HG02759 (cell line): Measurements from ENCODE around the gene RFK.
"Not testable (repeated sequence)": the region's sequence is repeated elsewhere in the genome, so short reads cannot be mapped to it uniquely, and the experiment has no call there.

Experiments used
- ATAC-seq: cut with Tn5 transposase; IDR thresholded peaks from one replicate; pipeline ENCODE4 v1.9.1; 2021; ENCODE audit warnings: mild to moderate bottlenecking, moderate library complexity; ENCODE audit not compliant: unreplicated experiment

The RFK gene

DNA sequence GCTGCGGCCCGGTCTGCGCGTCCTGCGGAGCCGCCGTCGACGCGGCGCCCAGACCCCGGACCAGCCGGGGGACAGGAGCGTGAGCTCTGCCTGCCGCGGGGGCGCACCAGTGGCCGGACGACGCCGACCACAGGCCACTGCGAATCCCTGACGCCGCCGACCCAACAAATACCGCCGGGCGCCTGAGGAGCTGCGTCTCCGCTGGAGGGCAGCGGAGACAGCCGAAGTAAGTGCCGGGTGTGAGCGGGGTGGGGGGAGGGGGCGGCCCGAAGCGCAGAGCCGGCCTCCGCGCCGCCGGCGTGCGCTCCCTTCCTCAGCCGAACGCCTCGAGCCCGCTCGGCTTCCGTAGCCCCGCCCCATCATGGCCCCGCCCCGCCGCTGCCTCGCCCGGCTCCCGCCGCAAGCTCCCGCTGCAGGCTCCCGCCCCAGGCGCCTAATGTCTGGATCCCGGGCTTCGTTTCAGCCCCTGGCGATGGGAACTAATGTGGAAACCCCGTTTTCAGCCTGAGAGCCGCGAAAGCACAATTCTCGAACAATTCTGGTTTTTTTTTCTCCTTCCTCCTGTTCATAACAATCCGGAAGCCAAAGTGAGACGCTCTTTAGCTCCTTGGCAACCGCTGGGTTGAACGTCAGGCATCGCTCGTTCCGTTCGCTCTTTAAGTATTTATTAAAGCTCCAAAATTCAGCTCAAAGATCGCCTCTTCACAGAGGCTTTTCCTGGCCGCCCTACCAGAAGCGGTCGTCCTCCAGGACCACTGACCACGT, at the start of gene RFK:
TSS of gene RFK (minus strand) at position 232 of the 765 bp plus-strand sequence. CDS start 255 bp downstream, outside the sequence.
- ATAC-seq = peak; percentile 69

GRCh38 chr9:76443887-76444286, 49.7 kb upstream of the RFK start:
- no peak for ATAC-seq

GRCh38 chr9:76441551-76442322, 47.5 kb upstream of the RFK start:
- peak; percentile 61 for ATAC-seq

- ATAC-seq = peak; percentile 71
Measured at GRCh38 chr9:76438841-76439588, 44.8 kb upstream of the RFK start.

DNA sequence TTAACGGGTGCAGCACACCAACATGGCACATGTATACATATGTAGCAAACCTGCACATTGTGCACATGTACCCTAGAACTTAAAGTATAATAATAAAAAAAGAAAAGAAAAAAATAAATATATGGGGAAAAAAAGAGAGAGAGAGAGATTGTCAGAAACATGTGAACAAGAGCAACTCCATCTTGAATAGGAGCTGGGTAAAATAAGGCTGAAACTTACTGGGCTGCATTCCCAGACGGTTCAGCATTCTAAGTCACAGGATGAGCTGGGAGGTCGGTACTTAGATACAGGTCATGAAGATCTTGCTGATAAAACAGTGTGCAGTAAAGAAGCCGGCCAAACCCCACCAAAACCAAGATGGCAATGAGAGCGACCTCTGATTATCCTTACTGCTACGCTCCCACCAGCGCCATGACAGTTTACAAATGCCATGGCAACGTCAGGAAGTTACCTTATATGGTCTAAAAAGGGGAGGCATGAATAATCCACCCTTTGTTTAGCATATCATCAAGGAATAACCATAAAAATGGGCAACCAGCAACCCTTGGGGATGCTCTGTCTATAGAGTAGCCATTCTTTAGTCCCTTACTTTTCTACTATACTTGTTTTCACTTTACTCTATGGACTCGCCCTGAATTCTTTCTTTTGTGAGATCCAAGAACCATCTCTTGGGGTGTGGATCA, 42.9 kb upstream of the RFK start:
- ATAC-seq = not testable (repeated sequence)

DNA sequence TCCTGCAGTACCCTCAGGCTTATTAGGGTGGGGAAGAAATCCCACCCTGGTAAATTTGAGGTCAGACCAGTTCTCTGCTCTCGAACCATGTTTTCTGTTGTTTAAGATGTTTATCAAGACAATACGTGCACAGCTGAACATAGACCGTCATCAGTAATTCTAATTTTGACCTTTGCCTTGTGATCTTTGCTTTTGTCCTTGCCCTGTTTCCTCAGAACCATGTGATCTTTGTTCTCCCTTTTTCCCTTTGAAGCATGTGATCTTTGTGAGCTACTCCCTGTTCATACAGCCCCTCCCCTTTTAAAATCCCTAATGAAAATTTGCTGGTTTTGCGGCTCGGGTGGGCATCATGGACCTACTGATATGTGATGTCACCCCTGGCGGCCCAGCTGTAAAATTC, 40.7 kb upstream of the RFK start:
- ATAC-seq = not testable (repeated sequence)

DNA sequence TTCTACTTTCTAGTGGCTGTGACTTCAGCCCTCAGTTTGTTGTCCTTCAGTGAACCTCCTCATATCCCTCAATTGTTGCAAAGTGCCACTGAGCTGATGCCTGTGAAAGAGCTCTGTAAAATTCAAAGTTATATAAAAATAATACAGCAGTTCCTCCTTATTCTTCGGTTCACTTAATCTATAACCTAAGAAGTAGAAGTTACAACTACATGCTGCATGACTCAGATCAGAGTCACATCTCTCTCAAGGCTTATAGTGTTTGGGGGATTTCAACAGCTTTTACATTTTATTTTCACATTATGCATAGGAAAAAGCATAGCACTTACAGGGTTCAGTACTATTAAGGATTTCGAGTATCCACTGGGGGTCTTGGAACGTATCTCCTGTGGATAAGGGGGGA, 39.6 kb upstream of the RFK start:
- ATAC-seq = no peak

DNA sequence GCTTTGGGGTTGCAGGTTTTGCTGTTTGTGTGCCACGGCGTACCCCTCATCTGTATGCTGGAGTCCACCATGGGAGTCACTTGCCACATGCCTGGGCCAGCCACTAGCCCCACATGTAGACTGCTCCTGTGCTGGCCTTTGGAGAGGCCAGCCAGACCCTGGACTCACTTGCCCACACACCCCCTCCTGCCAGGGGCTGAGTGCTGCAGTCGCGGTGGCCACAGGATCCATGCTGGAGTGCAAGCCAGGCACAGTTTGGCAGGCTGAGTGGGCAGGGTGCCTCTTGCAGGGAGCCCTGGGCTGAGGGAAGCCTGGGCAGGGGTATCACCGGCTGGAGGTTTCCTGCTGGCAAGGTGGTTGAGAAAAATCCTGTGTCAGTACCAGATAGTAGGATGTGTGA, 39.2 kb upstream of the RFK start:
- ATAC-seq = no peak

GRCh38 chr9:76431601-76432000, 37.4 kb upstream of the RFK start:
- ATAC-seq = no peak

GRCh38 chr9:76426807-76427419, 32.7 kb upstream of the RFK start:
- ATAC-seq = no peak

DNA sequence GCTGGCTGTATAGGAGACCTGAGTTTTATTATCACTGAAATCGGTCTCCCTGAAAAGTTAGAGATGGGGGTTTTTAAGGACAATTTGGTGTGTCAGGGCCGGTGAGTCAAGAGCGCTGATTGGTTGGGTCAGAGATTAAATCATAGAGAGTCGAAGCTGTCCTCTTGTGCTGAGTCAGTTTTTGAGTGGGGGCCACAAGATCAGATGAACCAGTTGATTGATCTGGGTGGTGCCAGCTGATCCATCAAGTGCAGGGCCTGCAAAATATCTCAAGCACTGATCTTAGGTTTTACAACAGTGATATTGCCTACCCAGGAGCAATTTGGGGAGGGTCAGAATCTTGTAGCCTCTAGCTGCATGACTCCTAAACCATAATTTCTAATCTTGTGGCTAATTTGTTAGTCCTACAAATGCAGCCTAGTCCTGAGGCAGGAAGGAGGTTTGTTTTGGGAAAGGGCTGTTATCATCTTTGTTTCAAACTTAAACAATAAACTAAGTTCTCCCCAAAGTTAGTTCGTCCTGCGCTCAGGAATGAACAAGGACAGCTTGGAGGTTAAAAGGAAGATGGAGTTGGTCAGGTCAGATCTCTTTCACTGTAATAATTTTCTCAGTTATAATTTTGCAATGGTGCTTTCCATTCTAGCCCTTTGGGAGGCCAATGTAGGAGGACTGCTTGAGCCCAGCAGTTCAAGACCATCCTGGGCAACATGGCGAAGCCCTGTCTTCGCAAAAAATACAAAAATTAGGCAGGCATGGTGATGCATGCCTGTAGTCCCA, 31.6 kb upstream of the RFK start:
- ATAC-seq = no peak

- ATAC-seq = no peak
Measured at GRCh38 chr9:76424491-76424890, 30.3 kb upstream of the RFK start.

- no peak for ATAC-seq
Measured at GRCh38 chr9:76423216-76424177, 29.3 kb upstream of the RFK start.

DNA sequence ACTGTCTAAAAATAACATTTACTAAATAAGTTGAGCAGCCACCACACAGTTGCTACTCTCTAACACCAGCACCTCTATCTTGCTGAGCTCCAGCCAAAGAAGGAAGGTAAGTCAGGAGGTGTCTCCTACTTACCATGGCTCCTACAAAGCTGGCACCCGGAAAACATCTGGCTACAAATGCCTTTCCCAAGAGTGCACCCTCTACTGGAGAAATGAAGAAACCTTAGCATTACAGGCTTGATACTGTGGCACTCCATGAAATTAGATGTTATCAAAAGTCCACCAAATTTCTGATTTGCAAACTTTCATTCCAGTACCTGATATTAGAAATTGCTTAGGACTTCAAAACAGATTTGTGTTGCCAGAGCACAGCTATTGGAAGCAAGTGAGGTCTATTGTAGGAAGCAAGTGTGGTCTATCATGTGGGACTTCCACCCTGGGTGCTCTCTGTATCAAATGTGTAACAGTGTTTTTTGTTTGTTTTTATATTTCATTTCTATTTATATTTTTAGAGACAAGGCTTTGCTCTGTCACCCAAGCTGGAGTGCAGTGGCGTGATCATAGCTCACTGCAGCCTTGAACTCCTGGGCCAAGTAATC, 25.7 kb upstream of the RFK start:
- no peak for ATAC-seq

DNA sequence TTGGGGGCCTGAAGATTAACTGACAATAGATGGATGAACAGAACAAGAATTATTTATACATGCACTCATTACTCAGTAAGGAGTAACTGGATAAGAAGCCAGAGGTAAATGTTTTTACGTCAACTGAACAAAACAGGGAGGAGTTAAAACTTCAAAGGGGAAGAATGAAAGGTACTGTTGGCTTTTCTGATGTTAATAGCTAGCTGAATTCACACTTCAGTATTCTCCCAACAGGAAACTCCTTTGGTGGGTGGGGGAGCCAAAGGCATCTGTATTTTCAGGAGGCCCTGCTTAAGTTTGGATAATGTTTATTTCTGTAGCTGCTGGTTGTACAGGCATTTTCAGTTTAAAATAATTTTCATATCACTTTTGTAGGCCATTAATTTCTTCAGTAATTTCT, 23.2 kb upstream of the RFK start:
- no peak for ATAC-seq

DNA sequence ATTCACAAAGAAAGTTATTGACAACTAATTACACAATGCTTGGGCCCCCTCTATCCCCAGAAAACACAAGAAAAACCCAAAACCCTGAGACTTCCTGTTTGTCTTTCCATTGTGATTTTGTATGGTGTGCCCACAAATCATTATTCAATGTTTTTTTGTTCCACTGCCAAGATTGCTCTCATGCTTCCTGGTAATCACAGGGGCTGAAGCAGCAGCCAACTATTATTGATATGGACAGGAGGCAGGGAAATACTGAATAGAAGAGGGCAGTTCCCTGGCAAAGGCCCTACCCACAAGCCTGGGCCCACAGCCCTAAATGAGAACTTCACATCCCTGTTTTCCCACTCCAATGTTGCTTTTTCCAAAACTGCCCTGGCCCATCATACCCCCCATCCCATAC, 21.5 kb upstream of the RFK start:
- ATAC-seq = no peak

- no peak for ATAC-seq
Measured at GRCh38 chr9:76415154-76415553, 20.9 kb upstream of the RFK start.

DNA sequence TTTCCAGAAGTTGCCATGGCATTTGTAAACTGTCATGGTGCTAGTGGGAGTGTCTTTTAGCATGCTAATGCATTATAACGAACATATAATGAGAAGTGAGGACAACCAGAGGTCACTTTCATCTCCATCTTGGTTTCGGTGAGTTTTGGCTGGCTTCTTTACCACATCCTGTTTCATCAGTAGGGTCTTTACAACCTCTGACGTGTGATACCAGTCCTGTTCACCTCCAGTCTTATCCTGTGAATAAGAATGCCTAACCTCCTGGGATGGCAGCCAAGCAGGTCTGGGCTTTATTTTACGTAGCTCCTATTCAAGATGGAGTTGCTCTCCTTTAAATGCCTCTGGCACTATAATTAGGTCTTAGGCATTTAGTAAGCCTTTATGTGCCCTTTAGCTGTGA, 20.4 kb upstream of the RFK start:
- peak; percentile 71 for ATAC-seq
